ENCODE results near the gene WDR35.

Gene WDR35

DNA sequence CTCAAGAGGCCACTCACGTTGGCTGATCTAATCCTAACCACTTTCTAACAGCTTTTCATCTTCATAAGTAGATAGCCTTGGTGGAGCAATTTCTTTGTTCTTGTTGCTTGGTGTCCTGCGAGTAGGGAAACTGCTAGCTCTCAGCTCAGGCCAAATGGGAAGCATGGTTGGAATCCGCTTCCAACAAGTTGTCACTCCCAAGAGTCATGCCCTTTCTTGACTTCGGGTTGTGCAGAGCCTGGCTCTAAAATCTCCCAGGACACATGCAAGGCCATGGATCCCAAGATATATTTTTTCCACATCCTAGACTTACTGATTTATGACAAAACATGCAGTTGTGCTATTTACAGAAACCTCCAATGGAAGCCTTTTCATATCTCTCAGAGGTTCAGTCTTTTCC, 29.8 kb upstream of the WDR35 start:
- in situ Hi-C loops (cut with MboI; ENCODE audit: low pct_unique_long_range_greater_than_20kb, low sequenced_read_pairs, unreplicated experiment), result loop anchor here (10.0 kb wide), 1 partner anchor 75 kb away; no protein-coding TSS in a partner anchor
- DNase-seq (ENCODE audit: low spot score), result no peak
- TF ChIP-seq, protein P1, sequence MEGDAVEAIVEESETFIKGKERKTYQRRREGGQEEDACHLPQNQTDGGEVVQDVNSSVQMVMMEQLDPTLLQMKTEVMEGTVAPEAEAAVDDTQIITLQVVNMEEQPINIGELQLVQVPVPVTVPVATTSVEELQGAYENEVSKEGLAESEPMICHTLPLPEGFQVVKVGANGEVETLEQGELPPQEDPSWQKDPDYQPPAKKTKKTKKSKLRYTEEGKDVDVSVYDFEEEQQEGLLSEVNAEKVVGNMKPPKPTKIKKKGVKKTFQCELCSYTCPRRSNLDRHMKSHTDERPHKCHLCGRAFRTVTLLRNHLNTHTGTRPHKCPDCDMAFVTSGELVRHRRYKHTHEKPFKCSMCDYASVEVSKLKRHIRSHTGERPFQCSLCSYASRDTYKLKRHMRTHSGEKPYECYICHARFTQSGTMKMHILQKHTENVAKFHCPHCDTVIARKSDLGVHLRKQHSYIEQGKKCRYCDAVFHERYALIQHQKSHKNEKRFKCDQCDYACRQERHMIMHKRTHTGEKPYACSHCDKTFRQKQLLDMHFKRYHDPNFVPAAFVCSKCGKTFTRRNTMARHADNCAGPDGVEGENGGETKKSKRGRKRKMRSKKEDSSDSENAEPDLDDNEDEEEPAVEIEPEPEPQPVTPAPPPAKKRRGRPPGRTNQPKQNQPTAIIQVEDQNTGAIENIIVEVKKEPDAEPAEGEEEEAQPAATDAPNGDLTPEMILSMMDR (IDR thresholded peaks at IDR 0.05; ENCODE audit: extremely low read depth, insufficient read depth, missing control alignments), result no peak

DNA sequence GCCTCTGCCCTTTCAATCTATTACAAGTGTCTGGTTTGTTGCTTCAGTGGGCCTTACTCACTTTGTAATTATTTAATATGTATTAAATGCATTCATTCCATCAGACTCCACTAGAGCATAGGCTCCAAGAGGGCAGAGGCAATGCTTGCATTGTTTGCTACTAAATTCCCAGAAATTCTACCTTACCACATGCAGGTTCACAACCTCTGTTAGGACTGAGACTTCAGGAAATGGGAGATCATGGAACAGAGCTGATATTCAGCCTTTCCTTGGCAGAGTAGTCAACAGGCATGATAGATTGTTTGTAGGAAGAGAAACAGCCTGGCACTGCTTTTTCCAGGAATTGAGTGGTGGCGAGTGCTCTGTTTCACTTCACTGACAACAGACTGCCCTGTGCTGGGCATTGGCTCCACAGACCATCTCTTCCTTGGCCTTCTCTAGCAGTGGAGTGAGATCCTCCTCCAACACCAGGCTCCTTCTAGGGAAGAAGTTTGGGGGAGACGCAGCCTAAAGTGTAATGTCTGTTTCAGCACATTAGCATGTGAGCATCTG, 28.8 kb upstream of the WDR35 start:
- in situ Hi-C loops (cut with MboI; ENCODE audit: low pct_unique_long_range_greater_than_20kb, low sequenced_read_pairs, unreplicated experiment), result loop anchor here (10.0 kb wide), 1 partner anchor 76 kb away; no protein-coding TSS in a partner anchor
- TF ChIP-seq, protein P1 (IDR thresholded peaks at IDR 0.05; ENCODE audit: extremely low read depth, insufficient read depth, missing control alignments), result no peak
- DNase-seq (ENCODE audit: low spot score), result no peak

DNA sequence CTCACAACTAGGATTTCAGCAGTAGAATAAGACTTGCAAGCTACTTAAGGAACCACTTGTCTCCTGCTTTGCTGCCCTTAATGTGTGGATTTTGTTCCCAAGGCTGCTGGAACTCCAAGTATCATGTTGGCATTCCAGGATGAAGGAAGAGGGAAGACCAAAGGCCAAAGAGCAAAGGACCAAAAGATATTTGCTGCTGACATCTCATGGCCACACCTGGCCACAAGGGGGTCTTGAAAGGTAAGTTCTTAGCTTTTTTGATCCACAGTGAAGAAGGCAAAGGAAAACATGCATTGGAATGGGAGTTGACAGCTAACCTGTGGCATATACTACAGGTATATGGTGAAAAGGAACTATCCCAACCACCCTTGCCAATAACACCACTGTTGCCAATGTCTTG, 26.4 kb upstream of the WDR35 start:
- no peak for DNase-seq (ENCODE audit: low spot score)
- in situ Hi-C loops (cut with MboI; ENCODE audit: low pct_unique_long_range_greater_than_20kb, low sequenced_read_pairs, unreplicated experiment), result loop anchor here (10.0 kb wide), 1 partner anchor 78 kb away; no protein-coding TSS in a partner anchor
- TF ChIP-seq, protein P1 (IDR thresholded peaks at IDR 0.05; ENCODE audit: extremely low read depth, insufficient read depth, missing control alignments), result no peak

DNA sequence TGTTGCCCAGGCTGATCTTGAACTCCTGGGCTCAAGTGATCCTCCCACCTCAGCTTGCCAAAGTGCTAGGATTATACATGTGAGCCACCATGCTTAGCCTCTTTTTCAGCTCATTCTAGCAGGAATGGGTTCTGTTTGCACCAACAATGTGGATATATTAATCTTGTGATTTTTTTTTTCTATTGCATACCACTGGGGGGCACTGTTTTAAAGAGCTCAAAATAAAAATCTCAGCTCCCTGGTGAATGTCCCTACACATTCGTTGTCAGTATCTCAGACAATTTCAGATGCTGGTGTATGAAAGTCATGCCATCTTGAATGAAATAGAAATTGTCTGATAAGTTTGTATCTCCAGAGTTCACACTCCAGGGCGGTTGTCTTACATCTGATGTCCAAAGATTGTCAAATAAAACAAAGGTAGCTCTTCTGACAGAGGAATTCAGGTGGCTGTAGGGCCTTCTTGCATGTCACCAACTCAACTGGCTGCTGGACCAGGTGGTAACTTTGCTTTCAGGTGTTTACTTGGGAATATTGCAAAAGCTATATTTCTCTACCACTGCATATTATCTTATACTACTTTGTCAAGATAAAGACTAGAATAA, 25.7 kb upstream of the WDR35 start:
- TF ChIP-seq, protein P1 (IDR thresholded peaks at IDR 0.05; ENCODE audit: extremely low read depth, insufficient read depth, missing control alignments), result peak; percentile 57
- in situ Hi-C loops (cut with MboI; ENCODE audit: low pct_unique_long_range_greater_than_20kb, low sequenced_read_pairs, unreplicated experiment), result loop anchor here (10.0 kb wide), 1 partner anchor 79 kb away; no protein-coding TSS in a partner anchor
- DNase-seq (ENCODE audit: low spot score), result peak; percentile 72

DNA sequence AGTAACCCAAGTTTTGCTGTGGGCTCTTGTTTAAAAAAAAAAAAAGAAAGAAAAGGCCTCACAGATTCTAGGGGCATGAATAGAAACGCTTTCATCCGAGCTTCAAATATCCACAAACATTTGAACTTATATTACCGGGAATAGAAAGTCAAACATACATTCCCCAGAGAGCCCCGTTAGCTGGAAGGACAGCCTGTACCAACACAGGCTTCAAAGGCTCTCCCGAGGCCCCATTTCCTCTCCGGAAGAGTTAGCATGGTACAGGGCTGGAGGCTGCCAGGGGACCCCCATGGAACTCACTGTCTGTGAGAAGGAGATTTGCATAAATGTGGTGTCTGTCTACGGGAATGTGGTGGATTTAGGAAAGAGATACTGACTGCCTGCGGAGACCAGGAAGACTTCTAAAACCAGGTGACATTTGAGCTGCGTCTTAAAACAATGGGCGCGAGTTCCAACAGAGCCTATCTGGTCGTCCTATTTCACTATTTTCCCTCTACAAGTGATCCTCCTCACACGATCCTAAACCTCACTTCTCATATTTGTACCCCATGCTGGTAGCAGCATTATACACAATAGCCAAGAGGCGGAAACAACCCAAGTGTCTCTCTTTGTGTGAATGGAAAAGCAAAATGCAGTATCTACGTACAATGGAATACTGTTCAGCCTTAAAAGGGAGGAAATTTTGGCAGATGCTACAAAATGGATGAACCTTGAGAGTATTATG, 23.4 kb upstream of the WDR35 start:
- TF ChIP-seq, protein P1 (IDR thresholded peaks at IDR 0.05; ENCODE audit: extremely low read depth, insufficient read depth, missing control alignments), result no peak
- in situ Hi-C loops (cut with MboI; ENCODE audit: low pct_unique_long_range_greater_than_20kb, low sequenced_read_pairs, unreplicated experiment), result loop anchor here (10.0 kb wide), 1 partner anchor 82 kb away; no protein-coding TSS in a partner anchor
- no peak for DNase-seq (ENCODE audit: low spot score)

DNA sequence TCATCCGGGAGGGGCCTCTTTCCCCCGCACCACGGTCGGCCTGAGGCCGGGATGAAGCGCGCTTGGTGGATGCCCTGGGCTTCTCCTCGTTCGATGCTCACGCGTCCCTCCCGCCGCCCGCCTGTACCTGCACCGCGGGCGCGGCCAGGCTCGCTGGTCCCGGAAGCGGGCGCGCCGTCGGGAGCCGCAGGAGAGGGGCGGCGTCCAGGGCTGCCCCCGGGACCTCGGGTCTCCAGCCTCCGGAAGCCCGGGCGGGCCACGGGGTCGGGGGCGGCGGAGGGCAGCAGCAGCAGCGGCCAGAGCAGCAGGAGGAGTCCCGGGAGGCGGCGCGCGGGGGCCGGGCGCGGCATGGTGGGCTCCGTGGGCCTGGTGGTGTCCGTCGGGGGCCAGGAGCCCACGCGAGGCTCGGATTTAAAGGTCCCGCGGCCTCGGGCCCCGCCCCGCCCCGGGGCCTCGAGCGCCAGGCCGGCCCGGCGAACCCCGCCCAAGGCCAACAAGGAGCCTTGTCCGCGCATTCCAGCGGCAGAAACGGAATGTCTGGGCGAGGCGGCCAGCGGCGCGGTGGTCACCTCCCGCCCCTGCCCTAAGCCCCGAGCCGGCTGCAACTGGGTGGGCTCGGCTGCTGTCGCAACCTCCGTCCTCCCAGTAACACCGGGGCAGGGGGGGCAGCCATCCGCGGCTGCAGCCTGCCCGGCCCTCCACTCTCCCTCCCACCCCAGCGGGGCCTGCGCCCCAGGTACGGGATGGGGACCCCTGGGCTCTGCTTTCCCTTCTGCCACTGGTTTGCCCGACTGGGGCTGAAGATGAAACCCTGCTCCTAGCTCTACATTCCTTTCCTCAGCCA, 22.6 kb upstream of the WDR35 start, which contains the start of gene MATN3:
Gene MATN3 (minus strand): TSS at position 387 of the 844 bp plus-strand sequence. CDS start 37 bp downstream, at position 350.
- in situ Hi-C loops (cut with MboI; ENCODE audit: low pct_unique_long_range_greater_than_20kb, low sequenced_read_pairs, unreplicated experiment), result loop anchor here (10.0 kb wide), 1 partner anchor 82 kb away; no protein-coding TSS in a partner anchor
- TF ChIP-seq, protein P1 (IDR thresholded peaks at IDR 0.05; ENCODE audit: extremely low read depth, insufficient read depth, missing control alignments), result no peak
- DNase-seq (ENCODE audit: low spot score), result peak; percentile 50

All from GM13977 (cell line).